GM06990 (cell line): ENCODE measurements around the gene MYZAP.

Experiments used
- DNase-seq: peaks from one replicate; pipeline ENCODE4 v3.0.0-alpha.2; 2011; ENCODE audit not compliant: insufficient read length; ENCODE audit errors: extremely low read depth
- H3K27me3 ChIP-seq: replicated peaks from 2 replicates; pipeline ENCODE4 v1.6.0; 2011; ENCODE audit warnings: low read length; ENCODE audit not compliant: control insufficient read depth, insufficient read depth
- H3K36me3 ChIP-seq: 2 replicates; pipeline ENCODE4 v1.5.1; 2011; ENCODE audit warnings: low read length; ENCODE audit not compliant: control insufficient read depth, insufficient read depth
- H3K4me3 ChIP-seq: replicated peaks from 2 replicates; pipeline ENCODE4 v1.5.1; 2011; ENCODE audit warnings: low read depth, mild to moderate bottlenecking, control low read depth, low read length
- CTCF ChIP-seq: IDR thresholded peaks from 2 replicates; pipeline ENCODE4 v1.5.1; 2011; ENCODE audit warnings: low read length, control low read depth, mild to moderate bottlenecking, inconsistent platforms; ENCODE audit not compliant: insufficient read depth, poor library complexity, severe bottlenecking

MYZAP gene

GRCh38 chr15:57594479-57594878 lies 2.8 kb downstream of the MYZAP start:
- Histone ChIP-seq H3K36me3 (no peaks in the 10 kb centered on the region), H3K27me3 (peaks cover 3% of the 10 kb centered on the region), H3K4me3 (no peak overlapping the region)
- DNase-seq, result no peak
- no peak for TF ChIP-seq CTCF

GRCh38 chr15:57595011-57595866 lies 3.5 kb downstream of the MYZAP start:
- H3K36me3 ChIP-seq, result no peaks in the 10 kb centered on the region
- DNase-seq, result no peak
- peaks cover 3% of the 10 kb centered on the region for H3K27me3 ChIP-seq
- no peak for TF ChIP-seq CTCF
- no peak overlapping the region for H3K4me3 ChIP-seq

- no peak for DNase-seq
- no peak for TF ChIP-seq CTCF
- H3K27me3 ChIP-seq, result peaks cover 1% of the 10 kb centered on the region
Observed at GRCh38 chr15:57596301-57596855, 4.7 kb downstream of the MYZAP start.

DNA sequence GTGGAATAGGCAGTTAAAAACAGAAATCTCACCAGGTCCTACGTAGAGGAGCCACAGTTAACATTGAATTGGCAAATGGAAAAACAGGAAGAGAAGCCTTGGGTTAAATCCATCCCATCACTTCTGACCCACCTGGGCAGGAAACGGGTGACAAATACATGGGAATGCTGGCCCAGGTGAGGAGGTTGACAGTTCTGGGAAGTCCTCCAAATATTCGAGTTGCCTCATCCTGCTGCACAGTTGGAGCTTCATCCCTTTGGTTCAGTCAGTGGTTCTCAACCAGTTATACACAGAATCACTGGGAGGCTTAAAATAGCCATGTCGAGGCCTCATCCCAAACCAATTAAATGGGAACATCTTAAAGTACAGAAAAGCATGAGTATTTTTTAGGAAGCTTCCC lies 5.3 kb downstream of the MYZAP start:
- Histone ChIP-seq H3K27me3 (peaks cover 1% of the 10 kb centered on the region), H3K4me3 (no peak overlapping the region), H3K36me3 (no peaks in the 10 kb centered on the region)
- TF ChIP-seq CTCF, result no peak
- DNase-seq, result no peak

More at GRCh38 chr15:57596301-57596855, 4.7 kb downstream of the MYZAP start:
- no peak overlapping the region for H3K4me3 ChIP-seq
- no peaks in the 10 kb centered on the region for H3K36me3 ChIP-seq

- Histone ChIP-seq H3K4me3 (no peak overlapping the region), H3K27me3 (peaks cover 1% of the 10 kb centered on the region), H3K36me3 (no peaks in the 10 kb centered on the region)
- no peak for DNase-seq
- TF ChIP-seq CTCF, result no peak
Observed at GRCh38 chr15:57597431-57597830, 5.7 kb downstream of the MYZAP start.

- no peak for DNase-seq
- Histone ChIP-seq H3K36me3 (no peaks in the 10 kb centered on the region), H3K27me3 (peaks cover 1% of the 10 kb centered on the region), H3K4me3 (no peak overlapping the region)
- TF ChIP-seq CTCF, result no peak
Observed at GRCh38 chr15:57598346-57598745, 6.6 kb downstream of the MYZAP start.
